DOHH2 (cell line): ENCODE results near the gene TMEM45B.

Source experiments
- H3F3A ChIP-seq: fragments of 200-600 bp; sonication (generic), shearing (Covaris generic); 2 replicates; pipeline ENCODE4 v1.6.0; 2016; ENCODE audit warnings: antibody characterized with exemption, mild to moderate bottlenecking; ENCODE audit not compliant: control insufficient read depth, insufficient read depth
- H3K27ac ChIP-seq: fragments of 200-600 bp; sonication (generic); 2 replicates; pipeline ENCODE4 v1.5.1; 2014; ENCODE audit warnings: low read depth, mild to moderate bottlenecking, low read length, moderate library complexity
- H3K27me3 ChIP-seq: fragments of 200-600 bp; sonication (generic); 2 replicates; pipeline ENCODE4 v1.6.1; 2014; ENCODE audit warnings: mild to moderate bottlenecking, low read length, mixed read lengths; ENCODE audit not compliant: control insufficient read depth
- H3K36me3 ChIP-seq: fragments of 200-600 bp; sonication (generic); 2 replicates; pipeline ENCODE4 v1.6.1; 2014; ENCODE audit warnings: mild to moderate bottlenecking, low read length, moderate library complexity, mixed read lengths; ENCODE audit not compliant: control insufficient read depth
- H3K4me1 ChIP-seq: fragments of 200-600 bp; sonication (generic); 2 replicates; pipeline ENCODE4 v1.6.1; 2014; ENCODE audit warnings: mild to moderate bottlenecking, low read length, mixed read lengths; ENCODE audit not compliant: control insufficient read depth
- H3K4me2 ChIP-seq: fragments of 200-600 bp; sonication (generic); 2 replicates; pipeline ENCODE4 v1.6.0; 2014; ENCODE audit warnings: mild to moderate bottlenecking, low read length, moderate library complexity
- H3K4me3 ChIP-seq: fragments of 200-600 bp; sonication (generic); 2 replicates; pipeline ENCODE4 v1.5.1; 2014; ENCODE audit warnings: mild to moderate bottlenecking, low read length, mixed read lengths
- H3K79me2 ChIP-seq: fragments of 200-600 bp; sonication (generic); 2 replicates; pipeline ENCODE4 v1.6.1; 2014; ENCODE audit warnings: mild to moderate bottlenecking, low read length, mixed read lengths; ENCODE audit not compliant: control insufficient read depth
- H3K9me2 ChIP-seq: fragments of 200-600 bp; sonication (generic); replicated peaks from 2 replicates; pipeline ENCODE4 v1.6.1; 2014; ENCODE audit warnings: mild to moderate bottlenecking, low read length, mixed read lengths; ENCODE audit not compliant: control insufficient read depth
- H3K9me3 ChIP-seq: fragments of 200-600 bp; sonication (generic); 2 replicates; pipeline ENCODE4 v1.6.1; 2014; ENCODE audit warnings: antibody characterized with exemption, low read length, mixed read lengths; ENCODE audit not compliant: control insufficient read depth, insufficient read depth
- H4K20me1 ChIP-seq: fragments of 200-600 bp; sonication (generic); 2 replicates; pipeline ENCODE4 v1.6.0; 2014; ENCODE audit warnings: low read depth, mild to moderate bottlenecking, antibody characterized with exemption, low read length, moderate library complexity; ENCODE audit not compliant: control insufficient read depth, insufficient read depth
- EZH2phosphoT487 ChIP-seq: fragments of 200-600 bp; sonication (generic); IDR thresholded peaks from 2 replicates; pipeline ENCODE4 v1.6.1; 2017; ENCODE audit warnings: borderline replicate concordance, mild to moderate bottlenecking, antibody characterized with exemption, low read length, moderate library complexity, mixed read lengths
- TF ChIP-seq, protein P1 (sequence below): fragments of 200-600 bp; sonication (generic); IDR thresholded peaks from one replicate; pipeline ENCODE4 v1.5.1; 2014; ENCODE audit warnings: antibody characterized with exemption, mild to moderate bottlenecking, low read depth, low read length; ENCODE audit not compliant: poor library complexity, severe bottlenecking

Gene TMEM45B

DNA sequence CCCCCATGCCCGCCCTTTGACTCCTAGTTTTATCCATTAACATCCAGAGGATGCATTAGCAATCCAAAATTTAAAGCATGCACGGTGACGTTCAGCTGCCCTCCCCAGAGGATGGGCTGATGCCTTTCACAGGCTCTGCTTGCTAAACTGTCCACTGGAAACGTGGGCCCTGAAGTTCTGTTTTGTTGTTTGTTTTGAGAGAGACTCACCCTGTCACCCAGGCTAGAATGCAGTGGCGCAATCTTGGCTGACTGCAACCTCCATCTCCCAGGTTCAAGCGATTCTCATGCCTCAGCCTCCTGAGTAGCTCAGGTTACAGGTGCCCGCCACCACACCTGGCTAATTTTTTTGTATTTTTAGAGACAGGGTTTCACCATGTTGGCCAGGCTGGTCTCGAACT is 40.4 kb downstream of the TMEM45B start:
- Histone ChIP-seq H3K9me3 (no peaks in the 10 kb centered on the region), H3K27ac (no peak overlapping the region), H3K4me1 (peaks cover 13% of the 10 kb centered on the region), H3K27me3 (no peaks in the 10 kb centered on the region), H3F3A (no peaks in the 10 kb centered on the region), H3K4me2 (no peak overlapping the region), H3K79me2 (no peaks in the 10 kb centered on the region), H4K20me1 (no peaks in the 10 kb centered on the region), H3K4me3 (no peak overlapping the region), H3K36me3 (peaks cover 8% of the 10 kb centered on the region; the same call in 1 of the 2 replicates), H3K9me2 (no peaks in the 10 kb centered on the region)
- TF ChIP-seq, protein P1, sequence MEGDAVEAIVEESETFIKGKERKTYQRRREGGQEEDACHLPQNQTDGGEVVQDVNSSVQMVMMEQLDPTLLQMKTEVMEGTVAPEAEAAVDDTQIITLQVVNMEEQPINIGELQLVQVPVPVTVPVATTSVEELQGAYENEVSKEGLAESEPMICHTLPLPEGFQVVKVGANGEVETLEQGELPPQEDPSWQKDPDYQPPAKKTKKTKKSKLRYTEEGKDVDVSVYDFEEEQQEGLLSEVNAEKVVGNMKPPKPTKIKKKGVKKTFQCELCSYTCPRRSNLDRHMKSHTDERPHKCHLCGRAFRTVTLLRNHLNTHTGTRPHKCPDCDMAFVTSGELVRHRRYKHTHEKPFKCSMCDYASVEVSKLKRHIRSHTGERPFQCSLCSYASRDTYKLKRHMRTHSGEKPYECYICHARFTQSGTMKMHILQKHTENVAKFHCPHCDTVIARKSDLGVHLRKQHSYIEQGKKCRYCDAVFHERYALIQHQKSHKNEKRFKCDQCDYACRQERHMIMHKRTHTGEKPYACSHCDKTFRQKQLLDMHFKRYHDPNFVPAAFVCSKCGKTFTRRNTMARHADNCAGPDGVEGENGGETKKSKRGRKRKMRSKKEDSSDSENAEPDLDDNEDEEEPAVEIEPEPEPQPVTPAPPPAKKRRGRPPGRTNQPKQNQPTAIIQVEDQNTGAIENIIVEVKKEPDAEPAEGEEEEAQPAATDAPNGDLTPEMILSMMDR, result no peak
- TF ChIP-seq EZH2phosphoT487, result no peak

DNA sequence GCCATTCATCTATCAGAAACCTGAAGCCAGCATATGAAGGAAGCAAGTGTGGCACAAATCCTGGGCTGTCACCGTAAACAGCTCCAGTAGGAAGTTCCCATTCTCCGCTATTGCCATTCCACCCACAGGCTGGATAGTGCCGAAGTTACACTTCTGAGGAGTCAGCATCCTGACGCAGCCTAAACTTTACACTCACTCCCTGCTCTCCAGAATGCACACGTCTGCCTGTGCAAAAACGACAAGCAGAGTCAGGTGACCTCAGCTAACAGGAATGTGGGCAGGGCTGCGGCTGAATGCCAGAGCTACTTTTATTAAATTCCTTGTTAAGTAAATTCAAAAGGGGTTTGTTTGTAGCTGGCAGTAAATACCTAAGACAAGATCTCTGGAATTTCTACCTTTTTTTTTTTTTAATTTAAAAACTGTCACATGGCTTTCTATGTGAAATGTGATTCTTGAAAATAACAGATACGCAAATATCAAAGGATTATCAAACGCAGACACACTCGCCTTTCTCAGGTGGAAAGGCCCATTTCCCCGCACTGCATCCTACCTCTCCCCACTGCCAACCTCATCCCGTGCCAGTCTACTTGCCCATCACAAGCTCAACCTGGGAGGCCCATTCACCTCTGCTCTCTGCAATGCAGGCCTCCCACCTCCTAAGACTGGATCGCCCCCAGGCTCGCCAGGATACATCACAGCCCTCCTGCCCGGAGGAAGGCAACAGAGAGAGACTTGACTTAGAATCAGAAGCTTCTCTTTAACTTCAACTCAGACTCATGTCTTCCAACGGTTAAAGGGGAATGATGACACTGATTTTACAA is 46.3 kb downstream of the TMEM45B start:
- Histone ChIP-seq H4K20me1 (no peaks in the 10 kb centered on the region), H3F3A (no peaks in the 10 kb centered on the region), H3K79me2 (no peaks in the 10 kb centered on the region), H3K27me3 (no peaks in the 10 kb centered on the region), H3K36me3 (peaks cover 51% of the 10 kb centered on the region), H3K4me1 (no peaks in the 10 kb centered on the region), H3K9me3 (no peaks in the 10 kb centered on the region), H3K9me2 (no peaks in the 10 kb centered on the region), H3K4me3 (no peak overlapping the region), H3K4me2 (no peak overlapping the region), H3K27ac (no peak overlapping the region)
- no peak for TF ChIP-seq EZH2phosphoT487
- TF ChIP-seq, protein P1, result no peak

DNA sequence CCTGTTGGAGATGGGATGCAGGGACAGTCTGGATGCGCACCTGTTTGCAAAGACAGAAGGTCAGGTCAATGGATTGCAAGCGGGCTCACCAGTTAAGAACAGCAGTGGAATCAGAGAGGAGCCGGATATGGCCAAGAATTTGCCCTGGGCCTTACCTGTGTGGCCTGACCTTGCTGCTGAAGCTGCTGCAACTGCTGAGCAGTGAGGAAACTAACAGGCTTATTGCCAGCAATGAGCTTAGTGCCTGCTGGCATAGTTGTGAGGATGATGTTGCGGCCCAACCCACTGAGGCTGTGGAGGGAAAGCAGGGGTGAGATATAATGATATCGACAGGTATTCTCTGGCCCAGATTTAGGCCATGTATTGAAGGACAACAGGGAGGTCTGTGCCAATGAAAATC is 49.2 kb downstream of the TMEM45B start:
- no peak overlapping the region for H3K4me2 ChIP-seq
- H3K4me1 ChIP-seq, result no peaks in the 10 kb centered on the region
- no peak for TF ChIP-seq EZH2phosphoT487
- TF ChIP-seq, protein P1, result no peak
- H4K20me1 ChIP-seq, result no peaks in the 10 kb centered on the region
- no peaks in the 10 kb centered on the region for H3K9me3 ChIP-seq
- H3K36me3 ChIP-seq, result peaks cover 75% of the 10 kb centered on the region
- no peaks in the 10 kb centered on the region for H3F3A ChIP-seq
- H3K4me3 ChIP-seq, result no peak overlapping the region
- H3K9me2 ChIP-seq, result no peaks in the 10 kb centered on the region
- H3K27me3 ChIP-seq, result no peaks in the 10 kb centered on the region
- no peaks in the 10 kb centered on the region for H3K79me2 ChIP-seq
- no peak overlapping the region for H3K27ac ChIP-seq
